Thyroid gland (tissue), 4 donors: ENCODE results near the gene CTNNA2. TPM values are rescaled to one million over a fixed set of nuclear protein-coding genes. Genes with fewer than 3 reads are reported as not detected.

Experiments
- DNase-seq, 2 donors: peaks; one replicate each; pipeline ENCODE4 v3.0.0-alpha.2; 2019
- H3K27ac ChIP-seq, 3 donors: fragments of 200-600 bp; sonication (generic); 1 replicate in 2 of 3; 2 replicates in 1 of 3; pipeline ENCODE4 v1.5.1; 2016 to 2019; ENCODE audit warnings: mild to moderate bottlenecking in 1 of 3, moderate library complexity in 1 of 3
- H3K27me3 ChIP-seq: fragments of 200-600 bp; sonication (generic); one replicate; pipeline ENCODE4 v1.5.1; 2019
- H3K36me3 ChIP-seq, 2 donors: fragments of 200-600 bp; sonication (generic); one replicate each; pipeline ENCODE4 v1.5.1; 2016 to 2019
- H3K4me1 ChIP-seq, 2 donors: fragments of 200-600 bp; sonication (generic); one replicate each; pipeline ENCODE4 v1.5.1; 2017 to 2019
- H3K4me3 ChIP-seq, 3 donors: fragments of 200-600 bp; sonication (generic); replicated peaks in 1 of 3; 1 replicate in 2 of 3; 2 replicates in 1 of 3; pipeline ENCODE4 v1.5.1; 2016; ENCODE audit warnings: mild to moderate bottlenecking in 1 of 3
- H3K9me3 ChIP-seq: fragments of 200-600 bp; sonication (generic); one replicate; pipeline ENCODE4 v1.5.1; 2017
- POLR2A ChIP-seq, 2 donors: fragments of 450-650 bp; IDR thresholded peaks; one replicate each; pipeline ENCODE4 v1.6.1; 2017; ENCODE audit warnings: antibody characterized with exemption in 2 of 2, mild to moderate bottlenecking in 2 of 2, moderate library complexity in 1 of 2
- WGBS, 2 donors: methylation state at CpG; one replicate each; pipeline ENCODE4 v1.1.5; 2017; 5-methylcytosine and 5-hydroxymethylcytosine counted together
- intact Hi-C: fragments of 100-400 bp; cut with DNase I; formaldehyde crosslinking; loops from one replicate; pipeline ENCODE4 v1.15.1; 2023
- total RNA-seq, 4 donors: library from RNA; depleted of rRNA; stranded (reverse); fragments of >200 nt; gene quantifications; one replicate each; pipeline ENCODE4 v1.2.3, GENCODE V29; 2016
- TF ChIP-seq, protein P1 (sequence below), 6 experiments: fragments of 200-600 bp in 3 of 6; fragments of 450-650 bp in 3 of 6; sonication (generic) in 3 of 6; IDR thresholded peaks; one replicate each; pipeline ENCODE4 v1.5.1; 2016 to 2019; ENCODE audit warnings: antibody characterized with exemption in 6 of 6, mild to moderate bottlenecking in 2 of 6, inconsistent platforms in 1 of 6, moderate library complexity in 1 of 6

The CTNNA2 gene
- total RNA-seq, 4 donors from 2014 or later, result 0.13 to 0.44 (median 0.22) TPM; not detected in 1

DNA sequence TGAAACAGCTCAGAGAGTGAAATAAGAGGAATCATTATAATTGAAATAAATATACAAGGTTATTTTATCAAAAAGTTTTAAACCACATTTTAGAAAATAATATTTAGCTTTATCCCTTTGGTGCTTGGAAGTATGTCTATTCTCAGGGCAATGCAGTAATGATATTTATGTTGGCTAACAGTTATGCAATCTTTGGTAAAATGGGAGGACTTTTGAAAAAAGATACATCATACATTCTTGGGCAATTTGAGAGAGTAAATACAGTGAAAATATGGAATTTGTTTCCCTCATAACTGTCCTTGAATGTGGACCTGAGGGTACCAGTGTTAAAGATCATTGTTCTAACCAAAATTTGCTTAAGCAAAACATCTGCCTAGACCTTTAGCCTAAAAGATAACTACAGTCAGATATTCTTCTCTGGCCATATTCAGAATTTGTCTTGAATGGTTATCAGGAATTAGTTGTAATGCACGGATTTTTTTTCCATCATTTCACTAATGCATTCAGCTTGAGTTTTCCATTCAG lies 654.5 kb downstream of the CTNNA2 start:
- H3K4me3 ChIP-seq, result no peak overlapping the region
- no peaks in the 10 kb centered on the region for H3K9me3 ChIP-seq

DNA sequence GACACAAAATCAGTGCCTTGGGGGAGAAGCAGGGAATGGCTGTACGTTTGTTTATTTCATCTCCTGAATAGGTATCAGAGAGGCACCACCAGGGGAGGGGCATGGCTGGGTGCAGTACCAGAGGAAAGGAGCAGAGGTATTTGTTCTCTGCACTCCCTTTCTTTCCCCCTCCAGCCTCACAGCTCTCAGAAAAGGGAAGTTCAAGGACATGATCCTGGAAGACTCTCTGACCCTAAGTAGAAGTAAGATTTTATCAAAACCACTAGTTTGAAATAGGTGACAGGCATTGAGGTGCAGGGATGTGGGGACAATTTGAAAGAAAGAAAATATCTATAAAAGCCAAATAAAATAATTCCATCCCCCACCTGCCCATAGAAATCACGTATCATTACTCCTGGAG lies 655.2 kb downstream of the CTNNA2 start:
- Histone ChIP-seq H3K27me3 (no peaks in the 10 kb centered on the region), H3K4me3 (no peak overlapping the region), H3K27ac (no peak overlapping the region), H3K9me3 (no peaks in the 10 kb centered on the region), H3K36me3 (no peaks in the 10 kb centered on the region), H3K4me1 (no peaks in the 10 kb centered on the region)
- intact Hi-C loops, result no loop called here
- DNase-seq, result no peak
- WGBS, 2 donors, result 30 to 74% methylated on average over 2 of the region's 2 CpGs
- TF ChIP-seq POLR2A (IDR thresholded peaks at IDR 0.05), result no peak
- TF ChIP-seq, protein P1, sequence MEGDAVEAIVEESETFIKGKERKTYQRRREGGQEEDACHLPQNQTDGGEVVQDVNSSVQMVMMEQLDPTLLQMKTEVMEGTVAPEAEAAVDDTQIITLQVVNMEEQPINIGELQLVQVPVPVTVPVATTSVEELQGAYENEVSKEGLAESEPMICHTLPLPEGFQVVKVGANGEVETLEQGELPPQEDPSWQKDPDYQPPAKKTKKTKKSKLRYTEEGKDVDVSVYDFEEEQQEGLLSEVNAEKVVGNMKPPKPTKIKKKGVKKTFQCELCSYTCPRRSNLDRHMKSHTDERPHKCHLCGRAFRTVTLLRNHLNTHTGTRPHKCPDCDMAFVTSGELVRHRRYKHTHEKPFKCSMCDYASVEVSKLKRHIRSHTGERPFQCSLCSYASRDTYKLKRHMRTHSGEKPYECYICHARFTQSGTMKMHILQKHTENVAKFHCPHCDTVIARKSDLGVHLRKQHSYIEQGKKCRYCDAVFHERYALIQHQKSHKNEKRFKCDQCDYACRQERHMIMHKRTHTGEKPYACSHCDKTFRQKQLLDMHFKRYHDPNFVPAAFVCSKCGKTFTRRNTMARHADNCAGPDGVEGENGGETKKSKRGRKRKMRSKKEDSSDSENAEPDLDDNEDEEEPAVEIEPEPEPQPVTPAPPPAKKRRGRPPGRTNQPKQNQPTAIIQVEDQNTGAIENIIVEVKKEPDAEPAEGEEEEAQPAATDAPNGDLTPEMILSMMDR (IDR thresholded peaks at IDR 0.05), result no peak

More for the DNA sequence above, 654.5 kb downstream of the CTNNA2 start:
- no peaks in the 10 kb centered on the region for H3K36me3 ChIP-seq
- no peak for TF ChIP-seq POLR2A (IDR thresholded peaks at IDR 0.05)
- TF ChIP-seq, protein P1 (IDR thresholded peaks at IDR 0.05), result no peak
- H3K27ac ChIP-seq, result no peak overlapping the region
- no peaks in the 10 kb centered on the region for H3K27me3 ChIP-seq
- intact Hi-C loops, result no loop called here
- WGBS, 2 donors, result 74 to 88% methylated on average over 1 of the region's 1 CpG
- no peaks in the 10 kb centered on the region for H3K4me1 ChIP-seq
- no peak for DNase-seq

DNA sequence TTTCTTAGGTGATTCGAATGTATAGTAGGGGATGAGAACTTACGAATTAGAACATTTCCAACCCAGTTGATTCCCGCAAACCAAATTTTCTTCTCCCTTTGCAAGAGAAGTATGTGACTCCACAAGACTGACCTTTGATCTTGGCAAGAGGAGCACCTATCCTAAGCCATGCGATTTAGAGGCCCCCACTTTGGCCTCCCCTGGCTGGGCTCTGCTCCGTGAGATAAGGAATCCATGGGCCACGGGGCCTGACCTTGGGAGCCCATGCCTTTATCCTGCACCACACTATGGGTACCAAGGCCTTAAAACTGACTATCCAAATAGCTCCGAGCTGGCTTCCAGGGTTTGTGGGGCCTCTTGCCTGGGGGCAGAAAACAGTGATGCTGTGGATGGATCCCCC lies 656.0 kb downstream of the CTNNA2 start:
- Histone ChIP-seq H3K36me3 (no peaks in the 10 kb centered on the region), H3K27me3 (no peaks in the 10 kb centered on the region), H3K4me1 (no peaks in the 10 kb centered on the region), H3K9me3 (no peaks in the 10 kb centered on the region), H3K27ac (no peak overlapping the region), H3K4me3 (no peak overlapping the region)
- DNase-seq, result no peak
- TF ChIP-seq POLR2A (IDR thresholded peaks at IDR 0.05), result no peak
- TF ChIP-seq, protein P1 (IDR thresholded peaks at IDR 0.05), result no peak
- WGBS, 2 donors, result 91 to 95% methylated on average over 7 of the region's 7 CpGs
- intact Hi-C loops, result no loop called here

DNA sequence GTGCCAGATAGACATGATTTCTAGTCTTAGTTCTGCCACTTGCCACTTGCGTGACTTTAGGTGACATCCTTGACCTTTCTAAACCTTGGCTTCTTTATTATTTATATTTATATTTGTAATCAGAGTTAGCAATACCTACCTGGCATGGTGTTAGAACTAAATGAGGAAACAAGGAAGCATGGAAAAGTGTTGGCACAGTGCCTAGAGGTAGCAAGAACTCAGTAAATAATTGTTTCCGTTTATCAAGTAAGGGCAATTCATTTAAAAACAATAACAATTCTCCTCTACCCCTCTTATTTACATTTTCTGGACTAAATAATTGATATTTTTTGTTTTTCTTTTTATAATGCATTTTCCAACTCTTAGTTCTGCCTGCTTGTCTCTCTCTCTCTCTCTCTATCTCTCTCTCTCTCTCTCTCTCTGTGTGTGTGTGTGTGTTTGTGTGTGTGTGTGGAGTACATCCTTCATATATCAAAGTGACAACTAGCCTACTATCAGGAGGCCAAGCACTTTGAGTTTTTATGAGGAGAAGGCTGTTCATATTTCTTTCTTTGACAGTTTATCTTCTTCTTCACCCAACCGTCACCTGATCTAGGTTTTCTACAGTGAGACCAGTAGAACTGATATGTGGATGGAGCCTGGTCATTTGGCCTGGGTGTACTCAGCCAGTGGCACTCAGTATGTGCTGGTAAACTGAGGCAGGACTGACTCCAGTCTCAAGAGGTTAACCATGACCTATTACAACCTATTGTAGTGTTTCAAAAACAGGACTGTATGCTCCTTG lies 657.2 kb downstream of the CTNNA2 start:
- TF ChIP-seq, protein P1 (IDR thresholded peaks at IDR 0.05), result no peak
- no peak for TF ChIP-seq POLR2A (IDR thresholded peaks at IDR 0.05)

DNA sequence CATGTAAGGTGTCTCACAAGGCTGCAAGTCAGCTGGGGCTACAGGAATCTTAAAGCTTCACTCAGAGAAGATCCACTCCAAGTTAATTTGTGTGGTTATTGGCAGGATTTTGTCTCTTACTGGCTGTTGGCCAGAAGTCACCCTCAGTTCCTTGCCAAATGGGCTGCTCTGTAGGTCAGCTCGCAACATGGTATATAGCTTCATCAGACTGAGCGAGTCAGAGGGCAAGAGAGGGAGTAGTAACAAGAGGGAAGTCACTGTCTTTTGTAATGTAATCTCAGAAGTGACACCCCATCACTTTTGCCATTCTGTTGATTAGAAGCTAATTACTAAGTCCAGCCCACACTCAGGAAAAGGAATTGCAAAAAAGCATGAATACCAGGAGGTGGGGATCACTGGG lies 672.2 kb downstream of the CTNNA2 start:
- Histone ChIP-seq H3K9me3 (no peaks in the 10 kb centered on the region), H3K27me3 (no peaks in the 10 kb centered on the region), H3K4me3 (no peak overlapping the region), H3K4me1 (no peaks in the 10 kb centered on the region), H3K27ac (no peak overlapping the region), H3K36me3 (no peaks in the 10 kb centered on the region)
- WGBS, 2 donors, result 79 to 91% methylated on average over 2 of the region's 2 CpGs
- intact Hi-C loops, result no loop called here
- no peak for TF ChIP-seq POLR2A (IDR thresholded peaks at IDR 0.05)
- TF ChIP-seq, protein P1 (IDR thresholded peaks at IDR 0.05), result no peak
- no peak for DNase-seq

More for the DNA sequence above, 657.2 kb downstream of the CTNNA2 start:
- Histone ChIP-seq H3K4me3 (no peak overlapping the region), H3K36me3 (no peaks in the 10 kb centered on the region), H3K9me3 (no peaks in the 10 kb centered on the region), H3K27me3 (no peaks in the 10 kb centered on the region), H3K27ac (no peak overlapping the region), H3K4me1 (no peaks in the 10 kb centered on the region)
- 62 to 86% methylated on average over 3 of the region's 3 CpGs for WGBS, 2 donors
- intact Hi-C loops, result no loop called here
- DNase-seq, result no peak
